Measurements from ENCODE around the gene AGBL4.

The AGBL4 gene

GRCh38 chr1:48571303-48571987, 1452.3 kb downstream of the AGBL4 start:
- DNase-seq: no peak

- no peak for DNase-seq
Measured at GRCh38 chr1:48570568-48570967, 1453.2 kb downstream of the AGBL4 start.

- no peak for DNase-seq
Measured at GRCh38 chr1:48568501-48568900, 1455.3 kb downstream of the AGBL4 start.

DNA sequence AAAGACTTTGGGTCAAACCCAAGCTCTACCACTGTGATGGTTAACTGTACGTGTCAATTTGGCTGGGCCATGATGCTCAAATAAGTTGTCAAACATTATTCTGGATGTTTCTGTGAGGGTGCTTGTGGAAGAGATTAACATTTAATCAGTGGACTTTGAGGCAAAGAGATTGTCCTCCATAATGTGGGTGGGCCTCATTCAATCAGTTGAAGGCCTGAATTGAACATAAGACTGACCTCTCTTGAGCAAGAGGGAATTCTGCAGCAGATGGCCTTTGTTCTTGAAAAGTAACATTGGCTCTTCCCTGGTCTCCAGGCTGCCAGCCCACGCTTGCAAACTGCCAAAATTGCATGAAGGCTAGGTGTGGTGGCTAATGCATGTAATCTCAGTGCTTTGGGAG, 1457.3 kb downstream of the AGBL4 start:
- no peak for DNase-seq

GRCh38 chr1:48563021-48563420, 1460.7 kb downstream of the AGBL4 start:
- no peak for DNase-seq

GRCh38 chr1:48561444-48561843, 1462.3 kb downstream of the AGBL4 start:
- DNase-seq: no peak

- DNase-seq: no peak
Measured at GRCh38 chr1:48560577-48560976, 1463.2 kb downstream of the AGBL4 start.

DNA sequence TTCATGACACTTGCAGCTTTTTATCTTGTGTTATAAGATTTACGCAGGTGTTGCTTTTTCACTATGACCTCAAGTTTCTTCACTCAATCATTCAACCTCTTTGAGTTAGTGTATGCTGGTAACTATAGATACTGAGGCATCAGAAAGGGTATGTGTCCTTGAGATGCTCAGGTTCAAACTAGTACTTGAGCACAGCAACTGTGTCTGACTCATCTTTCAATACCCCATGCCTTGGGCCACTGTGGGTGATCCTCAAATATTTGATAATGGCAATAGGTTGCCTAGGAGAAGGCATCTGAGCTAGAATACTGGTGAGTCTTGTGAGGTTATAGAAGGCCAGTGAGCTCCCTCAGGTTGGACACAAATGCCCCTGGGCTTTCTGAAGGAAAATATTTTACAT, 1463.6 kb downstream of the AGBL4 start:
- no peak for DNase-seq

DNA sequence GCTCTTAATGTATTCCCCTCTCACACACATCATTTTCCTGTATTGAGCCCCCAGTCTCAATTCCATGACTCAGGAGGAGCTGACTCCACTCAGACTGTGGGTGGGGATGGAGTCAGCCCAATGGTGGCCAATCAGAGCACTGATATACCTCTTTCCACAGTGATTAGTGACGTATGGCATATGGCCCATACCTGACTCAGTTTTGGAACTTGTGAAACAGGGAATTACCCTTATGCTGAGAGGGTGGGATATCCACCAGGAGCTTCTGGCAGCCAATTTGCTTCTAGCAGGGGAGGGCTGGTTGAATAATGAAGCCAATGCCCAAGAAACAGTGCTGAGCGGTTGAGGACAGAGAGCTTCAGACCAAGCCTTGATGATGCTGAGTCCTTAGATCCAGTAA, 1465.4 kb downstream of the AGBL4 start:
- DNase-seq: no peak

DNA sequence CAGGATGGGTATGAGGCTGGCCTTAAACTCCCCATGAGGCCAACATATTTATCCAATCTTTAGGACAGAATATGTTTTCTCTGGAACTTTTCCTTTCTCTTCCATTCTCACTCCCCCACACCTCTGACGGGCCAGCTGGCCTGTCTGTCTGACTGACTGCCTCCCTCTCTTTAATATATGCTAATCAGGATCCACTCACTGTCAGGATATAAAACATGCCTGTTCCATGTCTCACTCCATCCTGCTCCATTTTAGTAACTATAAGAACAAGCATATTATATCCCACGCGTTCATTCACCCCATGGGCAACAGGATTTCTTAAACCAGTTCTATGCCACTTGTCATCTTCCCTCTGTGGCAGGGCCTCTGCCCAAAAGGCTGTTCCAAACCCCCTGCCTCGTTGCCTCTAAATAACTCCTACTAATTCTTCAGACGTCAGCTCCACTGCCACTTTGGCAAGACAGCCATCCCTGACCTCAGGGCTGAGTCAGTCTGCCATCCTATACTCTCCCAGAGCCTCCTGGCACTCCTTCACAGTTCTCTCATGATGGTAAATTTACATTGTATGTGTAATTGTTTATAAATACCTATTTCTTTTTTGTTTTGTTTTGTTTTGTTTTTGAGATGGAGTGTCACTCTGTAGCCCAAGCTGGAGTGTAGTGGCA, 1467.4 kb downstream of the AGBL4 start:
- no peak for DNase-seq

DNA sequence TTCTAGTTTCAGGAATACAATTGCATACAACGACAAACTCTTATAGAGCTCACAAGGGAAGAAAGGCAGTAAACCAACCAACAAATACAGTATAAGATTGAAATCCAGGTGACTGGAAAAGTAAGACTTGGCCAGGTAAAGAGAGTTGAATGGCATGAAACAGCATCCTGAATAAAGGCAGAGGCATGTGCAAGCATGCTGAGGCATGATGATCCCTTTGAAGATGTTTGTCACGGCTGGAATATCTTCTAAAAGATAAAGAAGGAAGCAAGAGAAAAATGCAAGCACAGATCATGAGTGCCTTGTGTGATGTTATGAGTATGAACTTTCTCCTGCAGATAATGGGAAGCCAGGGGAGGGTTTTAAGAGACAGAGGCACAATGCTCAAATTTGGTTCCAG, 1468.5 kb downstream of the AGBL4 start:
- DNase-seq: no peak

DNA sequence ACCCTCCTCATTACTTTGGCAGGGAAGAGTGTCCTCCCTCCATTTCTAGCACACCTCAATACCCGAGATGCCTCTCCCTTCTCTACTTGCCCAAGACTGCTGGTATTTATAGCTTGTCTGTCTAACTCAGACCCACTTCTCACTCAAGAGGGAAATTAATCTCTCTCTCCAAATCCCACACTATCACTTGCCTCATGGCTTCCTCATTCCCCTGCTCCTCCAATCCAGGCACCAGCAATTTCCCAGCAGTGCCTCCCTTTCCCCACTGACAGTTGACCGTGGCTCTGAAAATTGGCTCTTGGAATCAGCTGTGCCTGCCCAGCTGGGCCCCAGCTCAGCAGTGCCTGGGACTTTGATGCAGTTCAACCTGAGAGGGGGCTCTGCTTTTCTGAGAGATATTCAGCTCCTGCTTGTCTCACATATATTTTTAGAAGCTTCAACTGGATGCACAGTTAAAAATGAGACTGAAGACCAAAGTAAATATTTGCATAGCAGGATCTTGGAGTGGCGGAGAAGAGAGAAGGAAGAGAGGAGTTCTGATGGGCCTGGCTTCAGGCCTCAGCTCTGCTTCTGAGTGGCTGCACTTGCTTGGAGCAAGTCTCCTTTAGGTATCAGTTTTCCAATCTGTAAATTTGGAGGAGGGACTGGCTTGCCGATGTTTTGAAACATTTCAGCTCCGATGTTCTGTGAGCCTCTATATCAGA, 1470.7 kb downstream of the AGBL4 start:
- DNase-seq: no peak

DNA sequence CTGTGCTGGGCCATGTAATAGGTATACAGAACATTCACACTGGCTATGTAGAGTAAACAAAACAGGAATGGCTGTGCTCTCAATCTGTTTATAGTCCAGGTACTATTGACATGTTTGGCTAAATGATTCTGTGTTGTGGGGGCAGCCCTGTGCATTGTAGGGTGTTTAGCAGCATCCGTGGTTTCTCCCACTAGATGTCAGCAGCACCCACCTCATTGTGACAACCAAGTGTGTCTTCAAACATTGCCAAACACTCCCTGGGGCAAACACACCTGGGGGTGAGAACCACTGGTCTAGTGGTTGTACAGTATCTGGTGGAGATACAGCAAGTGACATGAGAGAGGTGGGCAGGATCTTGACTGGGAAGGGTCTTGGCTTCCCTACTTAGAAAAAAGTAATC, 1471.3 kb downstream of the AGBL4 start:
- peak in 1 of 2 donors; percentile 7 for DNase-seq

- DNase-seq: no peak
Measured at GRCh38 chr1:48548985-48549384, 1474.8 kb downstream of the AGBL4 start.

GRCh38 chr1:48547561-48548220, 1476.1 kb downstream of the AGBL4 start:
- no peak for DNase-seq

GRCh38 chr1:48543854-48544253, 1479.9 kb downstream of the AGBL4 start:
- DNase-seq: no peak

DNA sequence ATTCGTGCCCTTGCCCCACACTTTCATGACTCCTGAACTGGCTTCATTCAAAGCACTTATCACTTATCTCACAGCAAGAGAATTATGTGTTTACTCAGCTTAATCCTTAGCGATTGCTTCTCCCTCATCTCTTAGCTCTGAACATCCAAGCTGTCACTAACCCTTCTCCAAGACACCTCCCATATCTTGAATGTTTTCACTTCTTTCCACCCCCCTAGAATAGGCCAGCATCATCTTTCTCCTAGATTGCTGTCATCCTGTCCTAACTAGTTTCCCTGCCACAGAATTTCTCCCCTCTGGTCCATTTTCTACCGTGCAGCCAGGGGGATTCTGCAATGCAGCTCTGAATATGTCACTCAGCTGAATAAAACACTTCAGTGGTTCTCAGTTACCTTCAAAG, 1483.2 kb downstream of the AGBL4 start:
- no peak for DNase-seq

- no peak for DNase-seq
Measured at GRCh38 chr1:48536477-48536876, 1487.3 kb downstream of the AGBL4 start.

GRCh38 chr1:48532976-48533375, 1490.8 kb downstream of the AGBL4 start:
- DNase-seq: no peak

GRCh38 chr1:48530727-48531351, 1492.9 kb downstream of the AGBL4 start:
- peak; percentile 39 to 49 for DNase-seq

DNA sequence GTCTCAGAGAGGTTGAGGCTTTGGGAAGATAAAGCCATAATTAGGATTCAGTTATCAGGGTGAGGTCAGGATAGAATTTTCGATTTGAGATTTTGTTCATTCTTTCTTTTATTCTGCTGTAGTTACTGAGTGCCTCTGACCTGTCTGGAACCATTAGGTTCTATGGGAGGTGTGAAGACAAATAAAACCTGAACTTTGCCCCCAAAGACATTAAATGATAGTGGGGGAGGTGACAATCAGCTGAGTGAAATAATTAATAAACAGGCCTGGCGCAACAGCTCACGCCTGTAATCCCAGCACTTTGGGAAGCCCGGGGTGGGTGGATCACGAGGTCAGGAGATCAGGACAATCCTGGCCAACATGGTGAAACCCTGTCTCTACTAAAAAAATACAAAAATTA, 1496.7 kb downstream of the AGBL4 start:
- DNase-seq: no peak

DNA sequence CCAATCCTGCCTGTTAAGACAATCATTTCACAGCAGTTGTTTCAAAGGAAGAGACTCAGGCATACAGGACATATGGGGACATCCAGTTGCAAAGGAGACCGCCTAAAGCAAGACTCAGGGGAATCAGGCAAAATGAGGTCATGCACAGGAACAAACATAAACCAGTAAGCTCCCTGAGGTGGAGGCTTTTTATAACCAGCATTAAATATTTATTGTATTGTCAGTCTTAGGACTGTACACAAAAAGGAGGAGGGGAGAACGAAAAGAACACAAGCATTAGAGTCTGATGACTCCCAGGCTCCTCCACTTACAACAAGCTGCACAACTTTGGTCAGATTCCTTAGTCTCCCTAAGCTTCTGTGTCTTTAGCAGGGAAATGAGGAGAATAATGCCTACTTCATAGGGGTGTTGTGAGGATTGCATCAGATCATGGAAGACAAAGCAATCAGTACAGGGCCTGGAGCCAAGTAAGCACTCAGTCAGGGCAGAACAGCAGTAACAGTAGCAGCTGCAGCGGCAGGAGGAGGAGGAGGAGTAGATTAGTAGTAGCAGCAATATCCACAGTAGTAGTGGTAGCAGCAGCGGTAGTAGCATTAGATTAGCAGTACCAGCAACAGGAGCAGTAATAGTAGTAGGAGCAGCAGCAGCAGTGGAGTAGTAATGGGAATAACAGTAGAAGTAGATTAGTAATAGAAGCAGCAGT, 1497.6 kb downstream of the AGBL4 start:
- DNase-seq: no peak
